CD4-positive, alpha-beta T cell (primary cell): ENCODE measurements around the gene KCNK17. TPM values are rescaled to one million over a fixed set of nuclear protein-coding genes. Genes with fewer than 3 reads are reported as not detected.

ENCODE experiments used
- ATAC-seq: fragments of 200-7000 bp; cut with Tn5 transposase; one replicate; pipeline ENCODE4 v1.10.0; 2022; ENCODE audit warnings: mild to moderate bottlenecking; ENCODE audit not compliant: poor library complexity
- CTCF ChIA-PET: fragments of 350-600 bp; sonication (Branson Sonifier 250); formaldehyde crosslinking; loops from one replicate; lab custom pipeline; 2021; ENCODE audit warnings: antibody characterized with exemption, inconsistent platforms; lab: Charles Lee
- POLR2A ChIA-PET: fragments of 350-600 bp; sonication (Branson Sonifier 250); formaldehyde crosslinking; loops from one replicate; lab custom pipeline; 2021; ENCODE audit warnings: antibody characterized with exemption, inconsistent platforms; lab: Charles Lee
- DNase-seq, 14 experiments: peaks; one replicate each; pipeline ENCODE4 v3.0.0-alpha.2; 2013 to 2020; ENCODE audit warnings: mixed read lengths in 2 of 14
- H3K27ac ChIP-seq, 2 donors: one replicate each; pipeline versions ENCODE4 v1.5.1 to v1.7.0; 2013; ENCODE audit warnings: low read length in 2 of 2, low read depth in 1 of 2, mild to moderate bottlenecking in 1 of 2
- H3K27me3 ChIP-seq, 2 experiments: 1 replicate in 1 of 2; 2 replicates in 1 of 2; pipeline versions ENCODE4 v1.6.1 to v1.7.0; 2013; ENCODE audit warnings: low read length in 2 of 2, control low read depth in 1 of 2, mild to moderate bottlenecking in 1 of 2, moderate library complexity in 1 of 2; ENCODE audit not compliant: insufficient read depth in 2 of 2, control insufficient read depth in 1 of 2
- H3K36me3 ChIP-seq: one replicate; pipeline ENCODE4 v1.6.1; 2013; ENCODE audit warnings: low read length, control low read depth; ENCODE audit not compliant: insufficient read depth
- H3K4me1 ChIP-seq: one replicate; pipeline ENCODE4 v1.6.1; 2013; ENCODE audit warnings: low read length, control low read depth; ENCODE audit not compliant: insufficient read depth
- H3K4me3 ChIP-seq: one replicate; pipeline ENCODE4 v1.5.1; 2013; ENCODE audit warnings: mild to moderate bottlenecking, low read length, moderate library complexity
- H3K9me3 ChIP-seq, 2 experiments: 1 replicate in 1 of 2; 2 replicates in 1 of 2; pipeline versions ENCODE4 v1.6.1 to v1.7.0; 2013; ENCODE audit warnings: low read length in 2 of 2, mild to moderate bottlenecking in 2 of 2, control low read depth in 1 of 2, moderate library complexity in 1 of 2; ENCODE audit not compliant: control insufficient read depth in 1 of 2, insufficient read depth in 1 of 2
- H3K27ac Mint-ChIP-seq: one replicate; pipeline ENCODE4 v1.8.0; 2020; ENCODE audit warnings: mixed read lengths
- H3K27me3 Mint-ChIP-seq: one replicate; pipeline ENCODE4 v1.8.0; 2021; ENCODE audit warnings: mixed read lengths
- H3K36me3 Mint-ChIP-seq: one replicate; pipeline ENCODE4 v1.8.0; 2021; ENCODE audit warnings: low read depth, mixed read lengths
- H3K4me1 Mint-ChIP-seq: one replicate; pipeline ENCODE4 v1.8.0; 2021; ENCODE audit warnings: low read depth, mixed read lengths
- H3K4me3 Mint-ChIP-seq: one replicate; pipeline ENCODE4 v1.8.0; 2020; ENCODE audit warnings: mild to moderate bottlenecking, mixed read lengths
- H3K9me3 Mint-ChIP-seq: one replicate; pipeline ENCODE4 v1.8.0; 2020; ENCODE audit warnings: mixed read lengths
- intact Hi-C, 2 experiments: fragments of 100-400 bp; cut with DNase I in 1 of 2; cut with micrococcal nuclease in 1 of 2; formaldehyde crosslinking; loops; one replicate each; pipeline versions ENCODE4 v1.15.1 to v1.9.0; 2023 to 2025; cut with DNase I, micrococcal nuclease
- total RNA-seq, 174 experiments: library from RNA in 2 of 174; stranded (reverse) in 2 of 174; gene quantifications; one replicate each; pipeline ENCODE4 v1.2.3 and lab custom pipeline; 2021 to 2026
- TF ChIP-seq, protein P1 (sequence below): fragments of 200-600 bp; IDR thresholded peaks from one replicate; pipeline ENCODE4 v1.8.0; 2022; ENCODE audit warnings: antibody characterized with exemption, mild to moderate bottlenecking

KCNK17 gene
- total RNA-seq, 2 experiments from 2014 or later: not detected

DNA sequence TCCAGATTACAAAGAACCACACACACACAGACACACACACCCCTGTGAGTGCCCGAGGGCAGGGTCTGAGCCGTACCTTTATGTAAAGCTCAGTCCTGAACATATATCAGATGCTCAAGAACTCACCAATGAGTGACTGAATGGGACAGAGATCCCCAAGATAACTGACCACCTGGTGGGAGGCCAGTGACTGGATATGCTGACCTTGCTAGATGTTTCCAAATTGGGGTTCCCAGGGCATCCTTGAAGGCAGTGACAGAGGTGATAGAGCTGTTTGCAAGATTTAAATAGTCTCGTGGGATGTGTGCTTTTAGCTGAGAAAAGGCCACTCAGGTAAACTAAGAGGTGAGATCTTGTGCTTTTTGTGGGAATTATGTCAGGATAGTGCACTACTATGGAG is 39.3 kb downstream of the KCNK17 start:
- Histone ChIP-seq H3K36me3 (no peaks in the 10 kb centered on the region), H3K4me1 (no peaks in the 10 kb centered on the region), H3K27ac (no peak overlapping the region), H3K9me3 (no peaks in the 10 kb centered on the region), H3K4me3 (no peak overlapping the region), H3K27me3 (no peaks in the 10 kb centered on the region)
- POLR2A ChIA-PET: no interaction called here
- Mint-ChIP-seq H3K27me3 (no peaks in the 10 kb centered on the region), H3K9me3 (no peaks in the 10 kb centered on the region), H3K4me1 (no peaks in the 10 kb centered on the region), H3K36me3 (no peaks in the 10 kb centered on the region), H3K4me3 (no peak overlapping the region), H3K27ac (no peak overlapping the region)
- CTCF ChIA-PET: no interaction called here
- intact Hi-C loops: no loop called here
- ATAC-seq (no peak), DNase-seq (no peak)
- TF ChIP-seq, protein P1, sequence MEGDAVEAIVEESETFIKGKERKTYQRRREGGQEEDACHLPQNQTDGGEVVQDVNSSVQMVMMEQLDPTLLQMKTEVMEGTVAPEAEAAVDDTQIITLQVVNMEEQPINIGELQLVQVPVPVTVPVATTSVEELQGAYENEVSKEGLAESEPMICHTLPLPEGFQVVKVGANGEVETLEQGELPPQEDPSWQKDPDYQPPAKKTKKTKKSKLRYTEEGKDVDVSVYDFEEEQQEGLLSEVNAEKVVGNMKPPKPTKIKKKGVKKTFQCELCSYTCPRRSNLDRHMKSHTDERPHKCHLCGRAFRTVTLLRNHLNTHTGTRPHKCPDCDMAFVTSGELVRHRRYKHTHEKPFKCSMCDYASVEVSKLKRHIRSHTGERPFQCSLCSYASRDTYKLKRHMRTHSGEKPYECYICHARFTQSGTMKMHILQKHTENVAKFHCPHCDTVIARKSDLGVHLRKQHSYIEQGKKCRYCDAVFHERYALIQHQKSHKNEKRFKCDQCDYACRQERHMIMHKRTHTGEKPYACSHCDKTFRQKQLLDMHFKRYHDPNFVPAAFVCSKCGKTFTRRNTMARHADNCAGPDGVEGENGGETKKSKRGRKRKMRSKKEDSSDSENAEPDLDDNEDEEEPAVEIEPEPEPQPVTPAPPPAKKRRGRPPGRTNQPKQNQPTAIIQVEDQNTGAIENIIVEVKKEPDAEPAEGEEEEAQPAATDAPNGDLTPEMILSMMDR: no peak

DNA sequence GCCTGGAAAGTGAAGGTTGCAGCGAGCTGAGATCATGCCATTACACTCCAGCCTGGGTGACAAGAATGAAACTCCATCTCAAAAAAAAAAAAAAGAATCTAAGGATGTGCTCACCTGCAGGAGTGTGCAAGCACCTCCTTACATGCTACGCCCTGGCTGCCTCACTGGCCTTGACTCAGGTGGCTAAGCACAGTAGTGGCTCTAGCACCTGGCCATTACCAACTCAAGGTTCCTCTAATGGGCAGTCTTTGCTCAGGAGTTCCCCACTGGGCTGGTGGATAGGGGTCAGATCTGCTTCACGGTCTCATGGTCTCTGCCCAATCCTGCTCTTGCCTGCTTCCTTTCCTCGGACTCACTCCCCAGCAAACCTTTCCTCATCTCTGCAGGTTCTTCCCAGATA is 39.7 kb downstream of the KCNK17 start:
- ChIA-PET CTCF (no interaction called here), POLR2A (no interaction called here)
- TF ChIP-seq, protein P1: no peak
- Mint-ChIP-seq H3K9me3 (no peaks in the 10 kb centered on the region), H3K27ac (no peak overlapping the region), H3K4me3 (no peak overlapping the region), H3K27me3 (no peaks in the 10 kb centered on the region), H3K4me1 (no peaks in the 10 kb centered on the region), H3K36me3 (no peaks in the 10 kb centered on the region)
- Histone ChIP-seq H3K4me1 (no peaks in the 10 kb centered on the region), H3K27ac (no peak overlapping the region), H3K9me3 (no peaks in the 10 kb centered on the region), H3K4me3 (no peak overlapping the region), H3K27me3 (no peaks in the 10 kb centered on the region), H3K36me3 (no peaks in the 10 kb centered on the region)
- no peak for ATAC-seq
- intact Hi-C loops: no loop called here
- no peak for DNase-seq

DNA sequence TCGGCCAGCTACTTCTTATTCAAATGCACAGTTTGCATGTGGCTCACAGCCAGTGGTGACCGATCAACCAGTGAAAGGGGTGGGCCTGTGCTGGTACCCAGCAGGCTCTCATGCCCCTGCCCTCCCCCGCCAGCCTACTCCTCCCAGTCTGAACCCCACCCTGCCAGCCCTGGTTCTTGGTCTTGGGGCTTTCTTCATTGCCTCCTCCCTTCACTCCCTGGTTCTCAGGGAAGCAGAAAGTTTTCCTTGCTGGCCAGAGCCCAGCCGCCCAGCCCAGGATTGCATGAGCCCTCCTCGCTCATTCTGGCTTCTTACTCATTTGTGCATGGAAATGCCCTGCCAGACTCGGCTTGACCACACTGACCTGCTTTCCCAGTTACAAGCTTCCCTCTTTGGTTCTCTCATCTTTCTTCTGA is 40.8 kb downstream of the KCNK17 start:
- intact Hi-C loops: no loop called here
- H3K9me3 ChIP-seq: no peaks in the 10 kb centered on the region
- Mint-ChIP-seq H3K27me3 (no peaks in the 10 kb centered on the region), H3K9me3 (no peaks in the 10 kb centered on the region), H3K4me3 (no peak overlapping the region), H3K4me1 (no peaks in the 10 kb centered on the region), H3K27ac (no peak overlapping the region), H3K36me3 (no peaks in the 10 kb centered on the region)
- DNase-seq: no peak
- ATAC-seq: no peak
- no peaks in the 10 kb centered on the region for H3K36me3 ChIP-seq
- CTCF ChIA-PET: no interaction called here
- H3K27me3 ChIP-seq: no peaks in the 10 kb centered on the region
- H3K4me3 ChIP-seq: no peak overlapping the region
- no peak overlapping the region for H3K27ac ChIP-seq
- TF ChIP-seq, protein P1: no peak
- POLR2A ChIA-PET: no interaction called here
- no peaks in the 10 kb centered on the region for H3K4me1 ChIP-seq
